ENCODE measurements around the gene ADAMTS10. TPM values are rescaled to one million over a fixed set of nuclear protein-coding genes. Genes with fewer than 3 reads are reported as not detected.
A peak's percentile ranks its signal among the peaks of the same experiment; 100 is the strongest.

The ADAMTS10 gene
- total and polyA plus RNA-seq, 2 of the 13 experiments (the other 11 are each of a cell fraction or from before 2014, with no cell fraction given), result 0.49 to 1.7 TPM

DNA sequence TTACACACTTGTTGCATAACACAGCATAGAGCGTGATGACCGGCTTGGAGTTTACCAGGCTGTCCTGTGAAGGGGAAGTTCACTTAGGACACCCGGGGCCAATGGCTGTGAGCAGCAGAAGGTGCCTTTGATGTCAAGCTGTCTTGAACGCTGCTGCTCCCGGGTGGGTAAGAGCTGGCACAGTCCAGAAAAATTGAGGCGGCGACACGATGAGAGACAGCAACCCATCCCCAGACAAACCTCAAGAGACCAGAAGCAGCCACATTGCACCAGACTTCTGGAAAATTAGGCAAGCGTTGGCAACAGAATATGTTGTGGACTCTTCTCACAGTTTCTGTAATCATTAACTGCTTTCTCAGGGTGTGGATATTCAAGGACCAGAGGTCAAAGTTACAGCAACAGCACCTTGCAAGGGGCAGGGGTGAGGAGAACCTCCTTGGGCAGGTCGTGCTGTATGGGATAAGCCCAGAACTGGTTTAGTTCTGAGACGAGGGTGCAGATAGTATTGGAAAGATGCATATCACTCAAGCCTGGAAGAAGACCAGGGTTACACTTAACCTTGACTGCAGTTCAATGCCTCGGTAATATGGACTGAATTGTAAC is 30.0 kb upstream of the ADAMTS10 start (continued):
- TF ChIP-seq, protein P1, sequence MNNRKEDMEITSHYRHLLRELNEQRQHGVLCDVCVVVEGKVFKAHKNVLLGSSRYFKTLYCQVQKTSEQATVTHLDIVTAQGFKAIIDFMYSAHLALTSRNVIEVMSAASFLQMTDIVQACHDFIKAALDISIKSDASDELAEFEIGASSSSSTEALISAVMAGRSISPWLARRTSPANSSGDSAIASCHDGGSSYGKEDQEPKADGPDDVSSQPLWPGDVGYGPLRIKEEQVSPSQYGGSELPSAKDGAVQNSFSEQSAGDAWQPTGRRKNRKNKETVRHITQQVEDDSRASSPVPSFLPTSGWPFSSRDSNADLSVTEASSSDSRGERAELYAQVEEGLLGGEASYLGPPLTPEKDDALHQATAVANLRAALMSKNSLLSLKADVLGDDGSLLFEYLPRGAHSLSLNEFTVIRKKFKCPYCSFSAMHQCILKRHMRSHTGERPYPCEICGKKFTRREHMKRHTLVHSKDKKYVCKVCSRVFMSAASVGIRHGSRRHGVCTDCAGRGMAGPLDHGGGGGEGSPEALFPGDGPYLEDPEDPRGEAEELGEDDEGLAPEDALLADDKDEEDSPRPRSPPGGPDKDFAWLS (CRISPR knock-in tag; IDR thresholded peaks at IDR 0.05; ENCODE audit: borderline replicate concordance), result no peak
- TF ChIP-seq RAD21 (CRISPR knock-in tag; IDR thresholded peaks at IDR 0.05) (no peak), ZNF878 (CRISPR knock-in tag; IDR thresholded peaks at IDR 0.05) (no peak; the same call in 1 of the 2 replicates), KDM6A (CRISPR knock-in tag; IDR thresholded peaks at IDR 0.05; ENCODE audit: low read depth) (peak; percentile 41; the same call in 1 of the 2 replicates), KDM1A (CRISPR knock-in tag; IDR thresholded peaks at IDR 0.05) (peak; percentile 57), SRY (CRISPR knock-in tag; IDR thresholded peaks at IDR 0.05) (no peak), FOXK2 (IDR thresholded peaks at IDR 0.05) (no peak), KLF15 (CRISPR knock-in tag; IDR thresholded peaks at IDR 0.05; ENCODE audit: borderline replicate concordance) (no peak), ZBTB1 (CRISPR knock-in tag; IDR thresholded peaks at IDR 0.05; ENCODE audit: borderline replicate concordance) (no peak), JUN (CRISPR knock-in tag; IDR thresholded peaks at IDR 0.05) (no peak), ZBTB8A (CRISPR knock-in tag; IDR thresholded peaks at IDR 0.05; ENCODE audit: borderline replicate concordance, low read depth) (no peak)
- TF ChIP-seq, protein P2, sequence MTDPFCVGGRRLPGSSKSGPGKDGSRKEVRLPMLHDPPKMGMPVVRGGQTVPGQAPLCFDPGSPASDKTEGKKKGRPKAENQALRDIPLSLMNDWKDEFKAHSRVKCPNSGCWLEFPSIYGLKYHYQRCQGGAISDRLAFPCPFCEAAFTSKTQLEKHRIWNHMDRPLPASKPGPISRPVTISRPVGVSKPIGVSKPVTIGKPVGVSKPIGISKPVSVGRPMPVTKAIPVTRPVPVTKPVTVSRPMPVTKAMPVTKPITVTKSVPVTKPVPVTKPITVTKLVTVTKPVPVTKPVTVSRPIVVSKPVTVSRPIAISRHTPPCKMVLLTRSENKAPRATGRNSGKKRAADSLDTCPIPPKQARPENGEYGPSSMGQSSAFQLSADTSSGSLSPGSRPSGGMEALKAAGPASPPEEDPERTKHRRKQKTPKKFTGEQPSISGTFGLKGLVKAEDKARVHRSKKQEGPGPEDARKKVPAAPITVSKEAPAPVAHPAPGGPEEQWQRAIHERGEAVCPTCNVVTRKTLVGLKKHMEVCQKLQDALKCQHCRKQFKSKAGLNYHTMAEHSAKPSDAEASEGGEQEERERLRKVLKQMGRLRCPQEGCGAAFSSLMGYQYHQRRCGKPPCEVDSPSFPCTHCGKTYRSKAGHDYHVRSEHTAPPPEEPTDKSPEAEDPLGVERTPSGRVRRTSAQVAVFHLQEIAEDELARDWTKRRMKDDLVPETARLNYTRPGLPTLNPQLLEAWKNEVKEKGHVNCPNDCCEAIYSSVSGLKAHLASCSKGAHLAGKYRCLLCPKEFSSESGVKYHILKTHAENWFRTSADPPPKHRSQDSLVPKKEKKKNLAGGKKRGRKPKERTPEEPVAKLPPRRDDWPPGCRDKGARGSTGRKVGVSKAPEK (CRISPR knock-in tag; IDR thresholded peaks at IDR 0.05; ENCODE audit: borderline replicate concordance), result no peak
- TF ChIP-seq, protein P3, sequence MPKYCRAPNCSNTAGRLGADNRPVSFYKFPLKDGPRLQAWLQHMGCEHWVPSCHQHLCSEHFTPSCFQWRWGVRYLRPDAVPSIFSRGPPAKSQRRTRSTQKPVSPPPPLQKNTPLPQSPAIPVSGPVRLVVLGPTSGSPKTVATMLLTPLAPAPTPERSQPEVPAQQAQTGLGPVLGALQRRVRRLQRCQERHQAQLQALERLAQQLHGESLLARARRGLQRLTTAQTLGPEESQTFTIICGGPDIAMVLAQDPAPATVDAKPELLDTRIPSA (CRISPR knock-in tag; IDR thresholded peaks at IDR 0.05; ENCODE audit: borderline replicate concordance), result no peak
- TF ChIP-seq, protein P4, sequence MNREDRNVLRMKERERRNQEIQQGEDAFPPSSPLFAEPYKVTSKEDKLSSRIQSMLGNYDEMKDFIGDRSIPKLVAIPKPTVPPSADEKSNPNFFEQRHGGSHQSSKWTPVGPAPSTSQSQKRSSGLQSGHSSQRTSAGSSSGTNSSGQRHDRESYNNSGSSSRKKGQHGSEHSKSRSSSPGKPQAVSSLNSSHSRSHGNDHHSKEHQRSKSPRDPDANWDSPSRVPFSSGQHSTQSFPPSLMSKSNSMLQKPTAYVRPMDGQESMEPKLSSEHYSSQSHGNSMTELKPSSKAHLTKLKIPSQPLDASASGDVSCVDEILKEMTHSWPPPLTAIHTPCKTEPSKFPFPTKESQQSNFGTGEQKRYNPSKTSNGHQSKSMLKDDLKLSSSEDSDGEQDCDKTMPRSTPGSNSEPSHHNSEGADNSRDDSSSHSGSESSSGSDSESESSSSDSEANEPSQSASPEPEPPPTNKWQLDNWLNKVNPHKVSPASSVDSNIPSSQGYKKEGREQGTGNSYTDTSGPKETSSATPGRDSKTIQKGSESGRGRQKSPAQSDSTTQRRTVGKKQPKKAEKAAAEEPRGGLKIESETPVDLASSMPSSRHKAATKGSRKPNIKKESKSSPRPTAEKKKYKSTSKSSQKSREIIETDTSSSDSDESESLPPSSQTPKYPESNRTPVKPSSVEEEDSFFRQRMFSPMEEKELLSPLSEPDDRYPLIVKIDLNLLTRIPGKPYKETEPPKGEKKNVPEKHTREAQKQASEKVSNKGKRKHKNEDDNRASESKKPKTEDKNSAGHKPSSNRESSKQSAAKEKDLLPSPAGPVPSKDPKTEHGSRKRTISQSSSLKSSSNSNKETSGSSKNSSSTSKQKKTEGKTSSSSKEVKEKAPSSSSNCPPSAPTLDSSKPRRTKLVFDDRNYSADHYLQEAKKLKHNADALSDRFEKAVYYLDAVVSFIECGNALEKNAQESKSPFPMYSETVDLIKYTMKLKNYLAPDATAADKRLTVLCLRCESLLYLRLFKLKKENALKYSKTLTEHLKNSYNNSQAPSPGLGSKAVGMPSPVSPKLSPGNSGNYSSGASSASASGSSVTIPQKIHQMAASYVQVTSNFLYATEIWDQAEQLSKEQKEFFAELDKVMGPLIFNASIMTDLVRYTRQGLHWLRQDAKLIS (CRISPR knock-in tag; IDR thresholded peaks at IDR 0.05), result no peak

Measured in HepG2 (cell line).